HUES48 (cell line): ENCODE measurements around the gene KCNMA1.

Experiments used
- H3K27ac ChIP-seq: one replicate; pipeline ENCODE4 v1.7.0; 2013; ENCODE audit warnings: low read depth, low read length, inconsistent platforms
- H3K27me3 ChIP-seq: 2 replicates; pipeline ENCODE4 v1.6.1; 2013; ENCODE audit warnings: mild to moderate bottlenecking, low read length; ENCODE audit not compliant: control insufficient read depth, insufficient read depth
- H3K36me3 ChIP-seq: 2 replicates; pipeline ENCODE4 v1.6.1; 2013; ENCODE audit warnings: low read length; ENCODE audit not compliant: control insufficient read depth, insufficient read depth
- H3K4me1 ChIP-seq: 2 replicates; pipeline ENCODE4 v1.6.1; 2013; ENCODE audit warnings: mild to moderate bottlenecking, low read length; ENCODE audit not compliant: control insufficient read depth, insufficient read depth
- H3K4me3 ChIP-seq: 2 replicates; pipeline ENCODE4 v1.5.1; 2013; ENCODE audit warnings: mild to moderate bottlenecking, low read depth, low read length
- H3K9ac ChIP-seq: 2 replicates; pipeline ENCODE4 v1.6.1; 2013; ENCODE audit warnings: mild to moderate bottlenecking, low read depth, low read length, moderate library complexity
- H3K9me3 ChIP-seq: 2 replicates; pipeline ENCODE4 v1.6.1; 2013; ENCODE audit warnings: low read length; ENCODE audit not compliant: control insufficient read depth, insufficient read depth

KCNMA1 gene

DNA sequence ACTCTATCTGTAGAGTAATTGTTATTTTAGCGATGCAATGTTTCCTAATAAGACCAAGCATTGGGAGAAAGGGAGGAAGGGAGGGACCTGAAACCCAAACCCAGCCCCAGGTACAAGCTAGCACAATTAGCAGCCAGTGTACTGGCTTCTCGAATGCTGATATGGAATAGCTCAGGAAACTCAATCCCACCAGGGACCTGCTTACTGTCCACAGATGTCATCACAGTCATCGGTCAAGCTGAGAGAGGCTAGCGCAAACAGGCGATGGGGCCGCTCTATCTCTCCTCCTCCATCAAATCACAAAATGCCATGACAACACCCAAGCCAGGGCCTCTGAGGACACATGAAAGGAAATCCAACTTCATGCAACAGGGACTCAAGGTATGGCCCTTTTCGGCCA, 192.1 kb downstream of the KCNMA1 start:
- H3K9me3 ChIP-seq: no peaks in the 10 kb centered on the region

DNA sequence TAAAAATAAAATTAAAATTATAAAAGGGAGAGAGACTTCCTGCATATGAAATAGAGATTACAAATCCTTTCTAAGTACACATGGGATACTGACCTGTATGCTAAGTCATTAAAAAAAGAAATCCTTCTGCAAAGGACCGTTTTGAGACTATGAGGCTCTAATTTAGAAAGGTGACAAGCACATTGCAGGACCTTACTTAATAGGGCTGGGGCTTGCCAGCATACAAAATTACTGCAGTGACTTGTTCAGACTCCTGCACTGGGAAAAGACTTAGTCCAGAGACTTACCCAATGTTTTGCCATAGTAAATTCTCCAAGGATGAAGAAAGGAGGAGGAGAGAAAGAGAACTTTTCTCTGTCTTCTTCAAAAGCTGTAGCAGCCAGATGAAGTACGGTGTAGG, 193.6 kb downstream of the KCNMA1 start:
- H3K36me3 ChIP-seq: no peaks in the 10 kb centered on the region
- no peaks in the 10 kb centered on the region for H3K27me3 ChIP-seq
- no peak overlapping the region for H3K9ac ChIP-seq
- no peak overlapping the region for H3K27ac ChIP-seq
- H3K9me3 ChIP-seq: no peaks in the 10 kb centered on the region
- no peaks in the 10 kb centered on the region for H3K4me1 ChIP-seq
- H3K4me3 ChIP-seq: no peak overlapping the region

More for the DNA sequence above, 192.1 kb downstream of the KCNMA1 start:
- no peak overlapping the region for H3K27ac ChIP-seq
- H3K4me1 ChIP-seq: no peaks in the 10 kb centered on the region
- no peak overlapping the region for H3K4me3 ChIP-seq
- H3K9ac ChIP-seq: no peak overlapping the region
- H3K36me3 ChIP-seq: no peaks in the 10 kb centered on the region
- no peaks in the 10 kb centered on the region for H3K27me3 ChIP-seq

DNA sequence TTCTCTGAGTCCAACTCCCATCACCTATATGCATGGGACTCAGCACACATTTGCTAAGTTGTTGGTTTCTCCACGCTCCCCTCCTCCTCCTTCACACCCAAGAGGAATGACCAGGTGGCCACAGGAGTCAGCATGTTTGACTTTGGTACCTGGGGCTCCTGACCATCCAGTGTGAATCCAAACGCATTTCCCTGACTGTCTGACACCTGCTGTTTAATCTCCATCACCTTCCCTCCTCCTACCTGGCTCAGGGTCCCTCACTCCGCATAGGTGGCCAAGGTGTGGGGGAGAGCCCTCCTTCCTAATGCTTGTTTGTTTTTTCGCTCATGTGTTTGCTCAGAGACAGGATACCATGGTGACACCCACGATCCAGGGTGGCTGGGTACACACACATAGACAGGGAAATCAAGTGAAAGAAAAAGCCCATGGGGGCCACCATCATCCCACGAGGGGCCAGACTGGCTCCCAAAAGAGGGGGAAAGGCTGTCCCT, 194.9 kb downstream of the KCNMA1 start:
- Histone ChIP-seq H3K27ac (no peak overlapping the region), H3K4me1 (no peaks in the 10 kb centered on the region), H3K9ac (no peak overlapping the region), H3K27me3 (no peaks in the 10 kb centered on the region), H3K36me3 (no peaks in the 10 kb centered on the region), H3K9me3 (no peaks in the 10 kb centered on the region), H3K4me3 (no peak overlapping the region)

DNA sequence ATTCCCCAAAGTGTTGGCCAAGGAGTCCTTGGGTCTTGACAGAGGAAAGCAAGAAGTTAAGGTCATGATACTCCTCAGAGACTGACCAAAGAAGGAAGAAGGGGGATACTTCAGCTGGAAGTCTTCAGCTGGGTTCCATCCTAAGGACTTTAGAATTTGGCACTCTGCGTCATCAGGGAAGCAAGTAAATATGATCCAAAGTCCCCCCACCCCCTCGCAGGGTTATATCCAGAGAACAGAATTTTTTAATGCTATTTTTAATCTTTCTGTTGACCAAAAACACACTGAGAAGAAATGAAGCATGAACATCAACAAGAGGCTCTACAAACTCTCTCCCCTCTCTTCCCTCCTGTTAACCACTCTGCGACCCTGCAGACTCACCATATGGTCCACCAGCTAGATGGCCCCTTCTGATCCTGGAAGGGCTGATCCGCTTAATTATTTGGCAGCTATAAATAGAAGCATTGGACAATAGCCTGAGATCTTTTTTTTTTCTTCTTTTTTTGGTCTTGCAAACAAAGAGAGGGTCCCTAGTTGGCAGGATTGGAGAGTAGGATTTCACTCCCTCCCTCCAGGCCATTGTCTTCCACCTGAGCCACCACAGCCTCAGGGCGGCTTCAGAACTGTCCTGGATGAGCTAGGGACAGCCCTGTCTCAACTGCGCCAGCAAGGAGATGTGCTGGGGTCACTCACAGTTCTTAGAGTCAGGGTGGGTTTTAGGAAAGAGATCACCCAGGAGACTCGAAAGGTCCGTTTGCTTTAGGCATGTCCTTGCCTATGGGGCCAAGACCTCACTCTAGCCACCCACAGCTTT, 196.0 kb downstream of the KCNMA1 start:
- no peaks in the 10 kb centered on the region for H3K36me3 ChIP-seq
- H3K27me3 ChIP-seq: no peaks in the 10 kb centered on the region
- no peaks in the 10 kb centered on the region for H3K9me3 ChIP-seq
- no peak overlapping the region for H3K9ac ChIP-seq
- H3K4me1 ChIP-seq: peaks cover 2% of the 10 kb centered on the region; the same call in 1 of the 2 replicates
- no peak overlapping the region for H3K4me3 ChIP-seq
- H3K27ac ChIP-seq: no peak overlapping the region

DNA sequence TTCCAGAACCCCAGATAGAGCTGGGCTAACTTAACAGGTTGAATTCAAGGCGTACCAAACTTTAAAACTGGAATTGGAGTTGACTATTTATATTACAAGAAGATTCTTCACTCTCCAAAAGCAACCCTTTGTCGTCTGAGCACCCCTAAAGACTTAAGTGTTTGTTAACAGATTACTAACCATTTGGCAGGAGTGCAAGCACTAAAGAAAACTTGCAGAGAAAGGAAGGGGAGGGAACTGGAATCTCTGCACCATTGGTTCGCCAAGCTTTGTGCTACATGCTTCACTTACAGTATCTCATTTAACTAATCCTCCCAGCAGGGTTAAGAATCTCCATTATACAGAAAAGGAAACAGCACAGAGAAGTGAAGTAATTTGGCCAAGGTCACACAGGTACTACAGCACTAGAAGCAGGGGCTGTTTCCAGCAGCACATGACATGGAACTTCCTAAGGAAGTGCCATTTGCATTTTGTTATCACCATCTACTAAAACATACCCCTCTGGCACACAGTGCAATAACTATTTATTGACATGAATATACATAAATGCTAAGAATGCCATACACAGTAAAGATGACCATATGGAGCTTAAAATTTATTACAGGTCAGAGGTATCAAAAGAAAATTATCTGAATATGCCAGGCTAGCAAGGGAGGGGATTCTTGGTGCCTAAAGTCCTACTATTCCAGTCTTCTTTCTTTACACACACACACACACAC, 201.2 kb downstream of the KCNMA1 start:
- Histone ChIP-seq H3K27ac (no peak overlapping the region), H3K9ac (no peak overlapping the region), H3K36me3 (no peaks in the 10 kb centered on the region), H3K9me3 (no peaks in the 10 kb centered on the region), H3K4me1 (peaks cover 16% of the 10 kb centered on the region), H3K4me3 (no peak overlapping the region), H3K27me3 (no peaks in the 10 kb centered on the region)

DNA sequence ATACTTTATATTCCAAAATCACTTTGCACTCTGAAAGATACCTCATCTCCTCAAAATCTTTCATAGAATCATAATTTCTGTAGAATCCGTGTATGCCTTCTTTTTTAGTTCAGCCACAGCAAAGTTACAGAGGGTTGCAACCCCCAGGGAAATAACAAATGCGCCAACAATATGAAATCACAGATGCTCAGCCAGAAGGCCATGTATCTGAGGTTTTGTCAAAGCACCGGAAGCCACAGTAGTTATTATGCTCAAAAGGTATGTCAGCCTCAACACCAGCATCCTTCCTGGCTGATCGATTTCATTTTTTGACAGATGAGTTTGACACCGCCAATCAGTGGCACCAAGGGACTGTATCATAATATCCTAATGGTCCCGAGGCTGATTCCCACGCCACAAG, 204.1 kb downstream of the KCNMA1 start:
- Histone ChIP-seq H3K4me3 (no peak overlapping the region), H3K4me1 (peaks cover 33% of the 10 kb centered on the region), H3K9me3 (no peaks in the 10 kb centered on the region), H3K27me3 (no peaks in the 10 kb centered on the region), H3K27ac (no peak overlapping the region), H3K9ac (no peak overlapping the region), H3K36me3 (no peaks in the 10 kb centered on the region)

DNA sequence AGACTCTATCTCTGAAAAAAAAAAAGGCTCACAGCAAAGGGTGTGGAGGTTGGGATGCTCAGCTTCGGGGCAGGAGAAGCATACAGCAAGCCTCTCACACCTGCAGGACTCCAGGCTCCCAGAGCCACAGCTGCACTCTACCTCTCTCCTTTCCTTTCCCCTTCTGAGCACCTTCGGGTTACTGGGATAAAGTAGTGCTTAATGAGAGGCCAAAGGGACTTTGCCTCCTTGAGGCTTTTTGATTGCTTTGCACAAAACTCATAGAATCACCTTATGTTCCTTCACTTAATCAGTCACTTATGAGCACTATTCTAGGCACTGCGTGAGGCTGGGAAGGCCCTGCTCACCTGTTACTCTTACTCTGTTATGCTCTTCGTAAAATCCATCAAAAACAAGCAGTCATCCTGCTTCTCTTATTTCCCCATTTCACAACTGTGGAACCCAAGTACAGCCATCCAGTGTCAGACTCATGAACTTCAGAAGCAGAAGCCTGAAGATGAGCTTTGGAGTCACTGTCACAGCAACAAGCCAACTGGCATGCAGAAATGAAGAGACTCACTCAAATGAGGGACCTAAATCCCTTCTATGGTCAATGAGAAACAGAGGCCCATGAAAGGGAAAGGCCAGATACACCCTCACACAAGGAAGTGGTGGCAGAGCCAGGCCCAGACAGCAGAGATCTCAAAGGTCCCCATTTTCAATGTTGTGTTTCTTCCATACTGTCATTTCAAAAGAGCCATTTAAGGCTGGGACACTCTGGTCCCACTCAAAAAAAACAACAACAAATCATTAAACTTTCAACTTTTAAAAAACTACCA, 205.4 kb downstream of the KCNMA1 start:
- Histone ChIP-seq H3K27ac (no peak overlapping the region), H3K9ac (no peak overlapping the region), H3K9me3 (no peaks in the 10 kb centered on the region), H3K4me3 (no peak overlapping the region), H3K27me3 (no peaks in the 10 kb centered on the region), H3K4me1 (peaks cover 33% of the 10 kb centered on the region), H3K36me3 (no peaks in the 10 kb centered on the region)

DNA sequence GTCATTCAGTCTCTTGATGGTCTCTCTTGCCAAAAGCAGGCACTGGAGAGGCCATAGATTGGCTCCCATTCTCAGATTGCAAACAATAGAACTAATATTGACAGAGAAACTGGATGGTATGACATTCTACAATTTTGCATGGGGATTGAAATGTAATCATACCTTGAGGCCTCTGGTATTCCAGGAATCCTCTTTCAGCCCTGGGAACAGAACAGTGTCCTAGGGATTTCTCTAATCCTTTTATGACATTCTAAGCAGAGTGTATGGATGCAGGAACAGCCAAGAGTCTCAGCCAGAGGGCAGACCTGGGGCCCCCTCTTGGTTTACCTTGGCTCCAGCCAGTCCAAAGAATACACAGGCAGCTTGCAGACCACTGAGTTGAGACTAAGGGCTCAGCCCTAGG, 206.4 kb downstream of the KCNMA1 start:
- Histone ChIP-seq H3K4me3 (no peak overlapping the region), H3K4me1 (peaks cover 29% of the 10 kb centered on the region), H3K27ac (peak overlapping the region; percentile 42), H3K27me3 (no peaks in the 10 kb centered on the region), H3K9ac (no peak overlapping the region), H3K36me3 (no peaks in the 10 kb centered on the region), H3K9me3 (no peaks in the 10 kb centered on the region)

DNA sequence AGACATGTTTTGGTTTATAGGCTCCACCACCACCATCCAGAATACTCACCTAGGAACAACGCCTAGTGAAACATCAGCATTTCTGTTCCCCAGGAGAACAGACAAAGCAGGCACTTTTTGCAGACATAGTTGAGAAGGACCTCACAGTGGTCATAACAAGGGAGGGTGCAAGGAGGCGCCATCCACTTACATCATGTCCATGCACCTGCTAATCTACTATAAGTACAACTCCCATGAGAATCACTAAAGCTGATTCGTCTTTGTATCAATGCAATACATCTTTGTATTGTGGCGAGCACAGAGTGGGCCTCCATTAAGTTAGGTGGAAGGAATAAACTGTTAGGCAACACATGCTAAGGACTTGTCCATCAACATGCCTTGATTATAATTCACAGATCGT, 207.1 kb downstream of the KCNMA1 start:
- Histone ChIP-seq H3K4me3 (no peak overlapping the region), H3K27me3 (no peaks in the 10 kb centered on the region), H3K9me3 (no peaks in the 10 kb centered on the region), H3K27ac (no peak overlapping the region), H3K36me3 (no peaks in the 10 kb centered on the region), H3K4me1 (peaks cover 22% of the 10 kb centered on the region), H3K9ac (no peak overlapping the region)

DNA sequence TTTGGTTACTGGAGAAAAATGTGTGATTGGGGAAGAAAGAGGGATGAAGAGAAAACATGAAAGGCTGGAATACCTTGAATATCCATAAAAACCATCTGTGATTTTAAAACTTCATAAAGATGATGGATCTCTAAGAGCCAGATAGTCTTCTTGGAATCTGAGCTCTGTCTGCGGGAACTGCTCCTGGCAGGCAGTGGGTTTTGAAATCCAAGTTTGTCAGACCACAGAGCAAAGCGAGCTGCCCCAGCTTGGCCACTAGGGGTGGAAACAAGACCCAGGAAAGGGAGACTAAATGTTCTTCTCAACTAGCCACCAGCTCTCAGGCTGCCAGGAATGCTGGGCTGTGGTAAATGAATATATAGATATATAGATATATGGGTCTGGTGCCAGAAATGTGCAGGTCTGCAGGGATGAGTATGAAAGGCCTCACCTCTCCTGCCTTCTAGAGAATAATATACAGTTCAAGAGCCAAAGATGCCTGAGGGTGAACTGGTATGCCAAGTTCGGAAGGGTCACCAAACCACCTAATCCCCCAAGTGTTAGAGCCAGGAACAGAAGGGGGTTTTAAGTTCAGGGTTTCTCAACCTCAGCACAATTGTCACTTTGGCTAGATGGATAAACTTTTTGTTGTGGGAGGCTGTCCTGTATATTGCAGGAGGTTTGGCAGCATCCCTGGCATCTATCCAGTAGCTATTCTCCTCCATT, 208.8 kb downstream of the KCNMA1 start:
- Histone ChIP-seq H3K36me3 (no peaks in the 10 kb centered on the region), H3K9ac (no peak overlapping the region), H3K27ac (no peak overlapping the region), H3K4me3 (no peak overlapping the region), H3K27me3 (no peaks in the 10 kb centered on the region), H3K4me1 (peaks cover 17% of the 10 kb centered on the region), H3K9me3 (no peaks in the 10 kb centered on the region)
